Neural progenitor cell (in vitro differentiated cells): Measurements from ENCODE around the gene GABBR2. TPM values are rescaled to one million over a fixed set of nuclear protein-coding genes. Genes with fewer than 3 reads are reported as not detected.

Experiments used
- DNase-seq: peaks from one replicate; pipeline ENCODE4 v3.0.0-alpha.2; 2016; ENCODE audit warnings: low spot score
- H2AFZ ChIP-seq: fragments of 200-600 bp; sonication (generic); replicated peaks from 2 replicates; pipeline ENCODE4 v1.6.1; 2016; ENCODE audit warnings: antibody characterized with exemption
- H3F3A ChIP-seq: fragments of 200-600 bp; sonication (generic); 2 replicates; pipeline ENCODE4 v1.6.1; 2016; ENCODE audit warnings: antibody characterized with exemption, low read depth
- H3K27ac ChIP-seq: fragments of 200-600 bp; sonication (generic); 2 replicates; pipeline ENCODE4 v1.5.1; 2016; ENCODE audit warnings: mild to moderate bottlenecking
- H3K27me3 ChIP-seq: fragments of 200-600 bp; sonication (generic); 2 replicates; pipeline ENCODE4 v1.6.1; 2016; ENCODE audit warnings: mild to moderate bottlenecking, moderate library complexity
- H3K36me3 ChIP-seq: fragments of 200-600 bp; sonication (generic); 2 replicates; pipeline ENCODE4 v1.5.1; 2016
- H3K4me1 ChIP-seq: fragments of 200-600 bp; sonication (generic); 2 replicates; pipeline ENCODE4 v1.6.1; 2016; ENCODE audit warnings: mixed run types
- H3K4me2 ChIP-seq: fragments of 200-600 bp; sonication (generic); 2 replicates; pipeline ENCODE4 v1.6.1; 2016
- H3K4me3 ChIP-seq: fragments of 200-600 bp; sonication (generic); 2 replicates; pipeline ENCODE4 v1.5.1; 2016
- H3K79me2 ChIP-seq: fragments of 200-600 bp; sonication (generic); 2 replicates; pipeline ENCODE4 v1.6.1; 2016; ENCODE audit warnings: low read depth
- H3K9ac ChIP-seq: fragments of 200-600 bp; sonication (generic); 2 replicates; pipeline ENCODE4 v1.6.1; 2016
- H3K9me3 ChIP-seq: fragments of 200-600 bp; sonication (generic); 2 replicates; pipeline ENCODE4 v1.5.1; 2016; ENCODE audit warnings: low read depth
- H4K20me1 ChIP-seq: fragments of 200-600 bp; sonication (generic); 2 replicates; pipeline ENCODE4 v1.6.1; 2016; ENCODE audit warnings: low read depth
- H3K27ac Mint-ChIP-seq: 3 replicates; pipeline ENCODE4 v1.8.0; 2021; ENCODE audit warnings: mixed read lengths
- H3K27me3 Mint-ChIP-seq: 2 replicates; pipeline ENCODE4 v1.8.0; 2022; ENCODE audit warnings: low read depth, mild to moderate bottlenecking, inconsistent platforms, moderate library complexity, mixed read lengths; ENCODE audit not compliant: insufficient read depth
- H3K36me3 Mint-ChIP-seq: 3 replicates; pipeline ENCODE4 v1.8.0; 2021; ENCODE audit warnings: mixed read lengths
- H3K4me1 Mint-ChIP-seq: 3 replicates; pipeline ENCODE4 v1.8.0; 2021; ENCODE audit warnings: mixed read lengths
- H3K4me3 Mint-ChIP-seq: 3 replicates; pipeline ENCODE4 v1.8.0; 2021; ENCODE audit warnings: mild to moderate bottlenecking, moderate library complexity, mixed read lengths
- H3K9me3 Mint-ChIP-seq: 3 replicates; pipeline ENCODE4 v1.8.0; 2020; ENCODE audit warnings: mixed read lengths
- EZH2 ChIP-seq: fragments of 200-600 bp; sonication (generic); IDR thresholded peaks from 2 replicates; pipeline ENCODE4 v1.6.1; 2017; ENCODE audit warnings: antibody characterized with exemption, mild to moderate bottlenecking, moderate library complexity
- EZH2phosphoT487 ChIP-seq: fragments of 200-600 bp; sonication (generic); IDR thresholded peaks from 2 replicates; pipeline ENCODE4 v1.6.1; 2017; ENCODE audit warnings: antibody characterized with exemption
- total RNA-seq: library from RNA; depleted of rRNA; stranded (reverse); fragments of >200 nt; gene quantifications from 2 replicates; pipeline ENCODE4 v1.2.3, GENCODE V29; 2015; ENCODE audit warnings: low replicate concordance
- TF ChIP-seq, protein P1 (sequence below): fragments of 200-600 bp; sonication (generic); IDR thresholded peaks from 2 replicates; pipeline ENCODE4 v1.5.1; 2017; ENCODE audit warnings: antibody characterized with exemption, mild to moderate bottlenecking

Gene GABBR2
- total RNA-seq, 1 donor from 2014 or later, result not detected

DNA sequence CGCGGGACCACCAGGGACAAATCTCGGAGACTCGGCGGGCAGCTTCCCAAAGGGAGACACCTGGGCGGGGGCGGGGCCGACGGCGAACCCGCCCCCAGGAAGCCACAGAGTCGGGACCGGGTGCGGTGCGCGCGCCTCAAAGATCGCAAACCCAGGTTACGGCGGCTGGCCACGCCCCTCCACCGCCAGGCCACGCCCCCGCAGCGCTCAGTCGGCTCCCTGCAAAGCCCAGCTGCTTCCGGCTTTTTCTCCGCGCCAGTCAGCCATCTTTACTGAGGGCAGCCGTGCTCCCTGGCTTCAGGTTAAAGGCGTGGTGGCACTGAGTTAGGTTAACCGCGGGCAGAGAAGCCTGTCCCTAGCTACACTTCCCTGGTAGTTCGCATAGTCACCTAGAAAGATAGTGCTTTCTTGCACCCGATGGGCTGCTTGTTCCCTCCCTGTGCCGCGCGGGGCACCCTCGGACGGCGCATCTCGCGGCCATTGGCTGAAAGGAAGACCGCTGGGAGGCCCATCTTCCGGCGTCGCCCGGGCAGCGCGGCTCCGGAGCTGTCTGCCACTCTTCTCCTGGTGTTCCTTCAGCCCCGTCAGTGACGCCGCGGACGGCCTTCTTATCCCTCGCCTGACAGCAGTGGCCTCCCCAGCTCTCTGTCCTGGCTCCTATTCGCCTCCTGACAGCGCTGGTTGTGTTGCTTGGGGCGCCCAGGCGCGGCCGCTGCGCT lies 453.0 kb downstream of the GABBR2 start, which contains the start of gene TBC1D2:
TBC1D2 (minus strand) TSS at position 72 of the 719 bp plus-strand sequence. CDS start 108 bp downstream, outside the sequence.
- Histone ChIP-seq H2AFZ (peak within 1 kb of the TSS; percentile 96), H3K4me3 (peak within 1 kb of the TSS; percentile 76), H3K4me2 (peak within 1 kb of the TSS; percentile 87), H3K27ac (no peak within 1 kb of the TSS), H3K36me3 (no peaks in the 10 kb centered on the region), H3K9me3 (no peaks in the 10 kb centered on the region), H3K9ac (no peak within 1 kb of the TSS), H3F3A (peaks cover 16% of the 10 kb centered on the region), H3K79me2 (no peaks in the 10 kb centered on the region), H3K4me1 (peaks cover 9% of the 10 kb centered on the region), H4K20me1 (no peaks in the 10 kb centered on the region), H3K27me3 (peaks cover 21% of the 10 kb centered on the region)
- TF ChIP-seq, protein P1, sequence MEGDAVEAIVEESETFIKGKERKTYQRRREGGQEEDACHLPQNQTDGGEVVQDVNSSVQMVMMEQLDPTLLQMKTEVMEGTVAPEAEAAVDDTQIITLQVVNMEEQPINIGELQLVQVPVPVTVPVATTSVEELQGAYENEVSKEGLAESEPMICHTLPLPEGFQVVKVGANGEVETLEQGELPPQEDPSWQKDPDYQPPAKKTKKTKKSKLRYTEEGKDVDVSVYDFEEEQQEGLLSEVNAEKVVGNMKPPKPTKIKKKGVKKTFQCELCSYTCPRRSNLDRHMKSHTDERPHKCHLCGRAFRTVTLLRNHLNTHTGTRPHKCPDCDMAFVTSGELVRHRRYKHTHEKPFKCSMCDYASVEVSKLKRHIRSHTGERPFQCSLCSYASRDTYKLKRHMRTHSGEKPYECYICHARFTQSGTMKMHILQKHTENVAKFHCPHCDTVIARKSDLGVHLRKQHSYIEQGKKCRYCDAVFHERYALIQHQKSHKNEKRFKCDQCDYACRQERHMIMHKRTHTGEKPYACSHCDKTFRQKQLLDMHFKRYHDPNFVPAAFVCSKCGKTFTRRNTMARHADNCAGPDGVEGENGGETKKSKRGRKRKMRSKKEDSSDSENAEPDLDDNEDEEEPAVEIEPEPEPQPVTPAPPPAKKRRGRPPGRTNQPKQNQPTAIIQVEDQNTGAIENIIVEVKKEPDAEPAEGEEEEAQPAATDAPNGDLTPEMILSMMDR, result peak; percentile 34
- no peak for TF ChIP-seq EZH2
- peak; percentile 25 for TF ChIP-seq EZH2phosphoT487
- Mint-ChIP-seq H3K27ac (peak within 1 kb of the TSS; percentile 93), H3K4me1 (peaks cover 8% of the 10 kb centered on the region), H3K36me3 (no peaks in the 10 kb centered on the region), H3K4me3 (peak within 1 kb of the TSS; percentile 85), H3K27me3 (peaks cover 14% of the 10 kb centered on the region), H3K9me3 (no peaks in the 10 kb centered on the region)
- DNase-seq, result peak; percentile 95

DNA sequence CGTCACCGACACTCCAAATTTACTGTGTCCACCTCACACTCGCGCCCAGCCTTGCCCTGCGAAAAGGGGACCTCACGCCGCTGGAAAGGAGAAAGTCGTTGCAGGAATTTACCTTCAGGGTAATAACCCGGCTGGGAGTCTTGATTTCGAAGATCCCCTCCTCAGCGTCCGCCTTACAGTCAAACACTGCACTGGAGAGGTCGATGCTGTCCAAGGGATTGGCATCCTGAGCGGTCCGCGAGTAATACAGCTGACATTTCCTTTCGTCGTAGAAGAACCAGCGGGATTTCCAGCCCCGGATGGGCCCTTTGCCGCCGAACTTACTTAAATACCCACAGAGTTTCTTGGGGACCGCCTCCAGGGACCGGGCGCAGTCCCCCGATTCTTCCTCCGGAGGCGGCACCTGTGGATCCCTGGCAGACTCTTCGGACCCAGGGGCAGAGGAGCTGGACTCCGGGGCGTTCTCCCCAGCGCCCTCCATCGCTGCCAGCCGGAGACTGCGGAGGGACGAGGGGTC lies 453.6 kb downstream of the GABBR2 start:
- no peaks in the 10 kb centered on the region for H3K36me3 Mint-ChIP-seq
- DNase-seq, result peak; percentile 73
- Histone ChIP-seq H3K79me2 (no peaks in the 10 kb centered on the region), H4K20me1 (no peaks in the 10 kb centered on the region), H3K9ac (no peak overlapping the region), H3F3A (peaks cover 16% of the 10 kb centered on the region), H3K27ac (no peak overlapping the region), H3K4me3 (peak overlapping the region; percentile 76), H3K36me3 (no peaks in the 10 kb centered on the region), H3K4me1 (peaks cover 9% of the 10 kb centered on the region), H2AFZ (peak overlapping the region; percentile 85), H3K9me3 (no peaks in the 10 kb centered on the region), H3K4me2 (peak overlapping the region; percentile 87), H3K27me3 (peaks cover 21% of the 10 kb centered on the region)
- H3K9me3 Mint-ChIP-seq, result no peaks in the 10 kb centered on the region
- H3K4me3 Mint-ChIP-seq, result peak overlapping the region; percentile 85
- no peak for TF ChIP-seq EZH2phosphoT487
- TF ChIP-seq, protein P1, result no peak
- peaks cover 14% of the 10 kb centered on the region for H3K27me3 Mint-ChIP-seq
- peaks cover 8% of the 10 kb centered on the region for H3K4me1 Mint-ChIP-seq
- H3K27ac Mint-ChIP-seq, result no peak overlapping the region

DNA sequence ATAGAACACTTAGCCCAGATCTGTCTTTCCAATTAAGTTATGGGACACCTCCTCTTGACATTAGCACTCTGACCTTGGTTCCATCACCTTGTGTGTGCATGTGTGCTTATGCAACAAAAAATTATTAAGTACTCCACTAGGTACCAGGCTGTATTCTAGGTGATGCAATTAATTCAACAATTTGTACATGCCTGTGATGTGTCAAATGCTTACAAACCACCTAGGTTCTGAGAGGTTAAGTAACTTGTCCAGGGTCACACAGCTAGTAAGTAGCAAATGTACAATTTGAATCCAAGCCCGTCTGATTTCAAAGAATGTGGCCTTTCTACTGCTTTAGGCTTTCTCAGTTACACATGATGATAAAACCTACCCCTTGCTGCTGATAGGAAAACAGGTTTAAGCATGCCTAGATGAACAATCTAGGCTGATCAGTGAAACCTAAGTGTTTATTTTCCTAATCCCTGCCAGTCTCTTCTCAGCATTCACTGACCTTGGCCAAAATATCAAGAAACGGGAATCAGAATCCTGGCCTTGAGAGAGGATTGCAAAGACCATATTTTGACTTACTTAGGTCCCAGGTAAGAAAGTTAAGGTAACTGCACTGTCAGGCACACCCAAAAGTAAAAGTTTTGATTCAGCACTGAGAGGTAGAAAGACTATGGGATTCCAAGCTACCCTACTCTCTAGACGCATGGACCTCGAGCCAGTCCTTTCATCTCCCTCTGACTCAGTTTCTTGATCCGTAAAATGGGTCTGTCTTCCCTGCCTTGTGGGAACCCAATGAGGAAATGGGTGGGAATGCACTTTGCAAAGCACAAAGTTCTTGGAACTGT lies 454.3 kb downstream of the GABBR2 start:
- Histone ChIP-seq H3K9me3 (no peaks in the 10 kb centered on the region), H3K4me1 (peaks cover 9% of the 10 kb centered on the region), H3K9ac (no peak overlapping the region), H3K79me2 (no peaks in the 10 kb centered on the region), H3K27me3 (peaks cover 21% of the 10 kb centered on the region), H3K36me3 (no peaks in the 10 kb centered on the region), H3F3A (peaks cover 16% of the 10 kb centered on the region), H2AFZ (peak overlapping the region; percentile 85), H3K27ac (no peak overlapping the region), H4K20me1 (no peaks in the 10 kb centered on the region), H3K4me3 (peak overlapping the region; percentile 76), H3K4me2 (peak overlapping the region; percentile 87)
- Mint-ChIP-seq H3K27ac (no peak overlapping the region), H3K27me3 (peaks cover 14% of the 10 kb centered on the region), H3K4me3 (peak overlapping the region; percentile 85), H3K9me3 (no peaks in the 10 kb centered on the region), H3K36me3 (no peaks in the 10 kb centered on the region), H3K4me1 (peaks cover 8% of the 10 kb centered on the region)
- TF ChIP-seq, protein P1, result no peak
- TF ChIP-seq EZH2phosphoT487 (no peak), EZH2 (no peak)
- no peak for DNase-seq
